ENCODE measurements around the gene TSPY3. TPM values are rescaled to one million over a fixed set of nuclear protein-coding genes. Genes with fewer than 3 reads are reported as not detected.
"Not testable (repeated sequence)": the region's sequence is repeated elsewhere in the genome, so short reads cannot be mapped to it uniquely, and the experiment has no call there.

Gene TSPY3
- not detected for polyA plus RNA-seq (2013, experiment 1 of 2)
- not detected for polyA plus RNA-seq (2013, experiment 2 of 2)

GRCh38 chrY:9398121-9398520 is at the start of gene TSPY3:
TSS of gene TSPY3 (plus strand) at chrY:9398421. CDS start at chrY:9398467, 46 bp downstream.
- not testable (repeated sequence) for H2BK12ac ChIP-seq (ENCODE audit: low read length in 2 of 2); H4K8ac ChIP-seq (ENCODE audit: low read length); H2BK15ac ChIP-seq (ENCODE audit: low read depth, poor library complexity, severe bottlenecking); H3K27me3 ChIP-seq (ENCODE audit: control insufficient read depth in 1 of 2, insufficient read depth in 1 of 2, low read length in 2 of 2); H3K36me3 ChIP-seq (ENCODE audit: control insufficient read depth in 1 of 2, insufficient read depth in 2 of 2, low read depth in 1 of 2, low read length in 2 of 2); H3K79me1 ChIP-seq (replicated peaks; ENCODE audit: low read length, poor library complexity, severe bottlenecking); H3K9me3 ChIP-seq (ENCODE audit: control insufficient read depth, low read length); H3K27ac ChIP-seq (ENCODE audit: low read length, poor library complexity, severe bottlenecking); H2AK5ac ChIP-seq (ENCODE audit: low read length, severe bottlenecking); H2AFZ ChIP-seq (ENCODE audit: low read depth, low read length); H4K91ac ChIP-seq (ENCODE audit: low read length); H3K9ac ChIP-seq (ENCODE audit: low read length); H3K23ac ChIP-seq (ENCODE audit: low read length in 2 of 2); H3K4me2 ChIP-seq (ENCODE audit: low read length, poor library complexity, severe bottlenecking); H3K4ac ChIP-seq (ENCODE audit: low read depth in 1 of 2, low read length in 2 of 2); H3K4me1 ChIP-seq (ENCODE audit: control insufficient read depth, insufficient read depth, low read depth, low read length); H3K18ac ChIP-seq (ENCODE audit: low read depth in 1 of 2, low read length in 2 of 2); H2BK5ac ChIP-seq (ENCODE audit: low read depth, low read length, poor library complexity, severe bottlenecking); DNase-seq; H3K4me3 ChIP-seq (ENCODE audit: insufficient read depth in 1 of 2, low read depth in 1 of 2, low read length in 2 of 2); H2BK120ac ChIP-seq (ENCODE audit: low read depth, low read length); H3K14ac ChIP-seq (ENCODE audit: low read length in 2 of 2)
- no CpG with 5 or more reads among the region's 26 CpGs for WGBS

GRCh38 chrY:9357497-9357896 is 40.7 kb upstream of the TSPY3 start, which contains the start of gene TSPY8:
TSS of gene TSPY8 (plus strand) at chrY:9357797. CDS start at chrY:9357843, 46 bp downstream.
- not testable (repeated sequence) for H3K36me3 ChIP-seq (ENCODE audit: control insufficient read depth in 1 of 2, insufficient read depth in 2 of 2, low read depth in 1 of 2, low read length in 2 of 2)

GRCh38 chrY:9396527-9396926 is 1.7 kb upstream of the TSPY3 start:
- H3K36me3 ChIP-seq (ENCODE audit: control insufficient read depth in 1 of 2, insufficient read depth in 2 of 2, low read depth in 1 of 2, low read length in 2 of 2); H4K91ac ChIP-seq (ENCODE audit: low read length); H3K79me1 ChIP-seq (replicated peaks; ENCODE audit: low read length, poor library complexity, severe bottlenecking); H2AFZ ChIP-seq (ENCODE audit: low read depth, low read length); H3K27me3 ChIP-seq (ENCODE audit: control insufficient read depth in 1 of 2, insufficient read depth in 1 of 2, low read length in 2 of 2); H4K8ac ChIP-seq (ENCODE audit: low read length); H3K9ac ChIP-seq (ENCODE audit: low read length); H3K9me3 ChIP-seq (ENCODE audit: control insufficient read depth, low read length); H3K18ac ChIP-seq (ENCODE audit: low read depth in 1 of 2, low read length in 2 of 2); H2BK12ac ChIP-seq (ENCODE audit: low read length in 2 of 2); H3K23ac ChIP-seq (ENCODE audit: low read length in 2 of 2); H3K14ac ChIP-seq (ENCODE audit: low read length in 2 of 2); H3K27ac ChIP-seq (ENCODE audit: low read length, poor library complexity, severe bottlenecking); H3K4me1 ChIP-seq (ENCODE audit: control insufficient read depth, insufficient read depth, low read depth, low read length); H3K4me2 ChIP-seq (ENCODE audit: low read length, poor library complexity, severe bottlenecking); H2BK120ac ChIP-seq (ENCODE audit: low read depth, low read length); H3K4me3 ChIP-seq (ENCODE audit: insufficient read depth in 1 of 2, low read depth in 1 of 2, low read length in 2 of 2); H3K4ac ChIP-seq (ENCODE audit: low read depth in 1 of 2, low read length in 2 of 2); H2AK5ac ChIP-seq (ENCODE audit: low read length, severe bottlenecking); H2BK5ac ChIP-seq (ENCODE audit: low read depth, low read length, poor library complexity, severe bottlenecking); DNase-seq; H2BK15ac ChIP-seq (ENCODE audit: low read depth, poor library complexity, severe bottlenecking): not testable (repeated sequence)
- no CpG with 5 or more reads among the region's 26 CpGs for WGBS

More at GRCh38 chrY:9357497-9357896, 40.7 kb upstream of the TSPY3 start, which contains the start of gene TSPY8:
- H3K4me2 ChIP-seq (ENCODE audit: low read length, poor library complexity, severe bottlenecking); H2BK12ac ChIP-seq (ENCODE audit: low read length in 2 of 2); H3K9me3 ChIP-seq (ENCODE audit: control insufficient read depth, low read length); H3K27ac ChIP-seq (ENCODE audit: low read length, poor library complexity, severe bottlenecking); H2BK120ac ChIP-seq (ENCODE audit: low read depth, low read length); H3K23ac ChIP-seq (ENCODE audit: low read length in 2 of 2); H3K79me1 ChIP-seq (replicated peaks; ENCODE audit: low read length, poor library complexity, severe bottlenecking); H2AK5ac ChIP-seq (ENCODE audit: low read length, severe bottlenecking); H4K8ac ChIP-seq (ENCODE audit: low read length); H3K9ac ChIP-seq (ENCODE audit: low read length); H3K18ac ChIP-seq (ENCODE audit: low read depth in 1 of 2, low read length in 2 of 2); H3K4ac ChIP-seq (ENCODE audit: low read depth in 1 of 2, low read length in 2 of 2); H3K14ac ChIP-seq (ENCODE audit: low read length in 2 of 2); DNase-seq; H4K91ac ChIP-seq (ENCODE audit: low read length); H3K4me1 ChIP-seq (ENCODE audit: control insufficient read depth, insufficient read depth, low read depth, low read length); H2BK5ac ChIP-seq (ENCODE audit: low read depth, low read length, poor library complexity, severe bottlenecking); H2AFZ ChIP-seq (ENCODE audit: low read depth, low read length); H3K27me3 ChIP-seq (ENCODE audit: control insufficient read depth in 1 of 2, insufficient read depth in 1 of 2, low read length in 2 of 2); H2BK15ac ChIP-seq (ENCODE audit: low read depth, poor library complexity, severe bottlenecking); H3K4me3 ChIP-seq (ENCODE audit: insufficient read depth in 1 of 2, low read depth in 1 of 2, low read length in 2 of 2): not testable (repeated sequence)
- no CpG with 5 or more reads among the region's 25 CpGs for WGBS

Data from mesenchymal stem cell (in vitro differentiated cells and primary cell).